ENCODE data around the gene ATP13A3.
A peak's percentile ranks its signal among the peaks of the same experiment; 100 is the strongest.

Gene ATP13A3

DNA sequence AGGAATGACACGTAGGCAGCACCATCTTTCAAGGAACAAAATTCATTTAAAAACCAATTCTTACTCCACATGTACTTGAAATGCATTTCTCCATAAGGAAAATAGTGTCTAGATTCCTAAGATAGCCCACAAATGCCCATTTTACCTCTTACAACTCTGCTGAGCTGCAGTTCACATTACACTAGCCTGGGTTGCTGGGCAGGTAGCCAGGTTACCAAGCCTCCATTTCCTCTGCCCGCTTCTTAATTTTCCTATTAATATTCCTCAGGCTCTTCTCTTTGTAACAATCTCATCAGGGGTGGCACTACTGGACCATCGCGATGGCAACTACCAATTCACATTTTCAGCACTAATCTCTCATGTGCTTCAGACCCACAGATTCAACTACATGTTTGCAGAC is 10.8 kb downstream of the ATP13A3 start:
- ChIA-PET POLR2A (ENCODE audit: low non-redundant PET) (no interaction called here), CTCF (interaction anchor here (1.1 kb wide), 2 partner anchors 107 to 117 kb away, joined by 3 to 5 read pairs; no protein-coding TSS in a partner anchor)
- no peak overlapping the region for H3K27ac ChIP-seq
- TF ChIP-seq, protein P1, sequence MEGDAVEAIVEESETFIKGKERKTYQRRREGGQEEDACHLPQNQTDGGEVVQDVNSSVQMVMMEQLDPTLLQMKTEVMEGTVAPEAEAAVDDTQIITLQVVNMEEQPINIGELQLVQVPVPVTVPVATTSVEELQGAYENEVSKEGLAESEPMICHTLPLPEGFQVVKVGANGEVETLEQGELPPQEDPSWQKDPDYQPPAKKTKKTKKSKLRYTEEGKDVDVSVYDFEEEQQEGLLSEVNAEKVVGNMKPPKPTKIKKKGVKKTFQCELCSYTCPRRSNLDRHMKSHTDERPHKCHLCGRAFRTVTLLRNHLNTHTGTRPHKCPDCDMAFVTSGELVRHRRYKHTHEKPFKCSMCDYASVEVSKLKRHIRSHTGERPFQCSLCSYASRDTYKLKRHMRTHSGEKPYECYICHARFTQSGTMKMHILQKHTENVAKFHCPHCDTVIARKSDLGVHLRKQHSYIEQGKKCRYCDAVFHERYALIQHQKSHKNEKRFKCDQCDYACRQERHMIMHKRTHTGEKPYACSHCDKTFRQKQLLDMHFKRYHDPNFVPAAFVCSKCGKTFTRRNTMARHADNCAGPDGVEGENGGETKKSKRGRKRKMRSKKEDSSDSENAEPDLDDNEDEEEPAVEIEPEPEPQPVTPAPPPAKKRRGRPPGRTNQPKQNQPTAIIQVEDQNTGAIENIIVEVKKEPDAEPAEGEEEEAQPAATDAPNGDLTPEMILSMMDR (conservative IDR thresholded peaks at IDR 0.05; ENCODE audit: low read depth): no peak
- no peak for DNase-seq (ENCODE audit: low spot score)

DNA sequence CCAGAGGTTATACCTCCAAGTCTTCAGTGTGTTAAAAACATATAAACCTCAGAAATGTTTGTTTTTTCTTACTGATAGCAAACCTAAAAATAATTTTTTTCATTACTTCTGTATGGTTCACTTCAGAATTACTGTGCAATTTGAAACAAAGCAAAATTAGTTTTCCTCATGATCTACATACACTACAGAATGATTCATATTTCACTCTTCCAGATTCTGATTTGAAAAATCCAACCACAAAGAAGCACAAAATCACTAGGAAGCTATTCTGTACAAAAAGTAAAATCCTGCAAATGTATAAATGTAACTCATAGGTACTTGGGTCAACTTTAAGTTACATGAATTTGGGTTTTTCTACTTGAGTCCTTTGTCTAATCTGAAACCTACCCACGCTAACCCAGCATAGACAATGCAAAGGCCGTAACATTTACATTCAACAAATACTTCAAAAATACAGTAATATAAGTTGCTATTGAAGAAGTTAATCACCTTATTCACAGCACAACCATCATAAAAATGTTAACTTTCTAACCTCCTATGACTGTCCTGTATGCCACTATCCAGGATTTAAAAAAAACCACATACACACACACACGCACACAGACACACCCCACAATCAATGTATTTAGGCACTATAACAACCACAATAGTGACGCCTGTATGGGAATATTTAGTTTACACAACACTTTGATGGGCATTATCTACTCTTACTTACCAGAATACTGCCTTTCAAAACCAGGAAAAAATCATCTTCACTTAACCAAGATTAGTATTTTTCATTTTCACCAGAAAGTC is 11.5 kb downstream of the ATP13A3 start:
- ChIA-PET POLR2A (ENCODE audit: low non-redundant PET) (no interaction called here), CTCF (interaction anchor here (1.1 kb wide), 2 partner anchors 118 to 119 kb away, joined by 3 read pairs; no protein-coding TSS in a partner anchor)
- no peak for DNase-seq (ENCODE audit: low spot score)
- H3K27ac ChIP-seq: no peak overlapping the region
- TF ChIP-seq, protein P1 (conservative IDR thresholded peaks at IDR 0.05; ENCODE audit: low read depth): no peak

DNA sequence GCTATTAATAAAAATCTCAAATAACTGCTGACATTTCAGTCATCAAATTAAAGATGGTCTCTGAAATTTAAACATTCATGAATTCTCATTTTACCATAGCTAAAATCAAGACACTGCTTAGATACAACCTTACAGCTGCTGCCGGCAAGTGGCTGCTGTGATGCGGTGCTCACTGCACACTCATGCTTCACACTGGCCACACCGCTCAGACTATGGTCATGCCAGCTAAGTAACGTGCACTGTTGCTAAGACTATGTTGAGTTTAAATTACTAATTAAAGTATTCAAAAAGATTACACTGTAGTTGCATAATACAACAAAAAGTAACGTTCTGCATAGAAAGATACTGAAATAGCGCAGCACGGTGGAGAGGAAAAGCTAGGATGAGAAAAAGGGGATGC is 12.1 kb downstream of the ATP13A3 start:
- POLR2A ChIA-PET (ENCODE audit: low non-redundant PET): no interaction called here
- TF ChIP-seq, protein P1 (conservative IDR thresholded peaks at IDR 0.05; ENCODE audit: low read depth): no peak
- CTCF ChIA-PET: interaction anchor here (1.1 kb wide), 1 partner anchor 120 kb away, joined by 3 read pairs; no protein-coding TSS in a partner anchor
- 0 out of 2 replicates have a peak overlapping the region, but pooled peaks have one; percentile 39 for H3K27ac ChIP-seq
- DNase-seq (ENCODE audit: low spot score): no peak

DNA sequence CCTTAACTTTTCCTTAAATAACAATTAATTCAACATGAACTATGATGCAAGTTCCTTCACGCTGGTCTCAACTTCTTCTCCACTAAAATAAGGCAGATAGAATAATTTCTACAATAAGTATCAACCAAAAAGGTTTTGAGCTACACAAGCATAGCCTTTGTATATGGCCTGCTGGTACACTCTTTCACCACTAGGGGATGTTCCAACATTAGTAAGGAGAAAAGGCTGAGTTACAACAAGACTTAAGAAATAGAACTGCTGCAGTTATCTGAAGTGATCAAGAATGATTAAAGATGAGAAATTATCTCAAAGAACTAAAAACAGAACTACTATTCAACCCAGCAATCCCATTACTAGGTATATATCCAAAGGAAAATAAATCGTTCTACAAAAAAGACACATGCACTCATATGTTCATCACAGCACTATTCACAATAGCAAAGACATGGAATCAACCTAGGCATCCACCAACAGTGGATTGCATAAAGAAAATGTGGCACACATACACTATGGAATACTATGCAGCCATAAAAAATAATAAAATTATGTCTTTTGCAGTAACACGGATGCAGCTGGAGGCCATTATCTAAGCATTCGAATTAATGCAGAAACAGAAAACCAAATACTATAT is 14.4 kb downstream of the ATP13A3 start:
- CTCF ChIA-PET: interaction anchor here (0.6 to 1.4 kb wide), 5 partner anchors 9 to 1433 kb away, joined by 3 to 7 read pairs (median 5); no protein-coding TSS in a partner anchor
- peak; percentile 50 for DNase-seq (ENCODE audit: low spot score)
- no peak overlapping the region for H3K27ac ChIP-seq
- POLR2A ChIA-PET (ENCODE audit: low non-redundant PET): no interaction called here
- TF ChIP-seq, protein P1 (conservative IDR thresholded peaks at IDR 0.05; ENCODE audit: low read depth): peak; percentile 100

DNA sequence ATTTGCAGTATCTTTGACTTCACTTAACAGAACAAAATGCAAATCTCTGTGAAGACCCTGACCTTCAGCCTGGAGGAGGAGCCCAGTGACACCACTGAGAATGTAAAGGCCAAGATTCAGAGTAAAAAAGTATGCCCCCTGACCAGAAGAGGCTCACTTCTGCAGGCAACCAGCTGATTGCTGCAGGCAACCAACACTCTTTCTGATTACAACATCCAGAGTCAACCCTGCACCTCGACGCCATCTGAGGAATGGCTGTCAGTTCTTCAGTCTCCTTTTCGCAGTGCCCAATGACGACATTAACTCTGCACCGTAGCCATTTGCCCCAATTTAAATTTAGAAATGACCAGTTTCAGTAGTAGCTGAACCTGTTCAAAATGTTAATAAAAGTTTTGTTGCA is 14.9 kb downstream of the ATP13A3 start:
- POLR2A ChIA-PET (ENCODE audit: low non-redundant PET): no interaction called here
- no peak for DNase-seq (ENCODE audit: low spot score)
- TF ChIP-seq, protein P1 (conservative IDR thresholded peaks at IDR 0.05; ENCODE audit: low read depth): no peak
- H3K27ac ChIP-seq: no peak overlapping the region
- CTCF ChIA-PET: interaction anchor here (0.6 to 1.4 kb wide), 4 partner anchors 9 to 173 kb away, joined by 3 to 7 read pairs (median 5); no protein-coding TSS in a partner anchor

DNA sequence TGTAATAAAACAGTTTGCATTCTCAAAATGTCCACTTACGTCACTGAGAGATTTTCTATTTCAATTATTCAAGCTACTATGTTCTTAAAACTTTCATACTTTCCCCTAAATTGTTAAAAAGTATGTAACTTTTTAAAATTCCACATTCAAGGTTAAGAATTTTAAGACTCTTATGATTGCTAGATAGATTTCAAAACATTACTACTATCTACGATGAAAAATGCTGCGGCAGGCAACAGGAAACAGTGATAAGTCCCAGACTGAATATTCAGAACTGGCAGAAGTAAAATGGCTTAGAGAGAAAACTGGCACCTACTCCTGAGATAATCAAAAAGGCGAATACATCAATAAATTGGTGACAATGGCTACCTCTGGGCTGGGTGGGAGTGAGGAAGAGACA is 16.2 kb downstream of the ATP13A3 start:
- CTCF ChIA-PET: interaction anchor here (0.6 to 2.1 kb wide), 3 partner anchors 29 to 124 kb away, joined by 3 to 9 read pairs (median 4); no protein-coding TSS in a partner anchor
- no peak overlapping the region for H3K27ac ChIP-seq
- no peak for DNase-seq (ENCODE audit: low spot score)
- TF ChIP-seq, protein P1 (conservative IDR thresholded peaks at IDR 0.05; ENCODE audit: low read depth): no peak
- POLR2A ChIA-PET (ENCODE audit: low non-redundant PET): no interaction called here
